Mesenchymal stem cell (in vitro differentiated cells and primary cell): ENCODE measurements around the gene NONO. TPM values are rescaled to one million over a fixed set of nuclear protein-coding genes. Genes with fewer than 3 reads are reported as not detected.

Experiments
- DNase-seq: peaks from one replicate; pipeline ENCODE4 v3.0.0-alpha.2; 2013
- H2AFZ ChIP-seq: one replicate; pipeline ENCODE4 v1.6.1; 2013; ENCODE audit warnings: low read depth, mild to moderate bottlenecking, control low read depth, inconsistent platforms, low read length, moderate library complexity
- H2AK5ac ChIP-seq: 2 replicates; pipeline ENCODE4 v1.6.1; 2013; ENCODE audit warnings: low read length, moderate library complexity, mild to moderate bottlenecking, inconsistent platforms; ENCODE audit not compliant: severe bottlenecking
- H2BK120ac ChIP-seq: one replicate; pipeline ENCODE4 v1.6.1; 2013; ENCODE audit warnings: low read depth, mild to moderate bottlenecking, inconsistent platforms, low read length, moderate library complexity
- H2BK12ac ChIP-seq, 2 experiments: one replicate each; pipeline ENCODE4 v1.6.1; 2013; ENCODE audit warnings: inconsistent platforms in 2 of 2, low read length in 2 of 2, mild to moderate bottlenecking in 2 of 2, moderate library complexity in 2 of 2, control low read depth in 1 of 2
- H2BK15ac ChIP-seq: one replicate; pipeline ENCODE4 v1.6.1; 2013; ENCODE audit warnings: mild to moderate bottlenecking, low read depth, inconsistent platforms; ENCODE audit not compliant: poor library complexity, severe bottlenecking
- H2BK5ac ChIP-seq: 2 replicates; pipeline ENCODE4 v1.6.1; 2013; ENCODE audit warnings: low read depth, mild to moderate bottlenecking, low read length, control low read depth, inconsistent platforms; ENCODE audit not compliant: poor library complexity, severe bottlenecking
- H3K14ac ChIP-seq, 2 experiments: one replicate each; pipeline ENCODE4 v1.6.1; 2013; ENCODE audit warnings: inconsistent platforms in 2 of 2, low read length in 2 of 2, control low read depth in 1 of 2, mild to moderate bottlenecking in 1 of 2, moderate library complexity in 1 of 2
- H3K18ac ChIP-seq, 2 experiments: one replicate each; pipeline ENCODE4 v1.6.1; 2013; ENCODE audit warnings: inconsistent platforms in 2 of 2, low read length in 2 of 2, control low read depth in 1 of 2, low read depth in 1 of 2, mild to moderate bottlenecking in 1 of 2
- H3K23ac ChIP-seq, 2 experiments: one replicate each; pipeline ENCODE4 v1.6.1; 2013; ENCODE audit warnings: inconsistent platforms in 2 of 2, low read length in 2 of 2, mild to moderate bottlenecking in 2 of 2, moderate library complexity in 2 of 2, control low read depth in 1 of 2
- H3K27ac ChIP-seq: 2 replicates; pipeline ENCODE4 v1.5.1; 2013; ENCODE audit warnings: mild to moderate bottlenecking, moderate library complexity, low read length, control low read depth, inconsistent platforms; ENCODE audit not compliant: poor library complexity, severe bottlenecking
- H3K27me3 ChIP-seq, 2 experiments: 2 replicates each; pipeline versions ENCODE4 v1.6.1 to v1.7.0; 2013; ENCODE audit warnings: low read length in 2 of 2, mild to moderate bottlenecking in 2 of 2, moderate library complexity in 2 of 2, control low read depth in 1 of 2, inconsistent platforms in 1 of 2; ENCODE audit not compliant: control insufficient read depth in 1 of 2, insufficient read depth in 1 of 2
- H3K36me3 ChIP-seq, 2 experiments: 2 replicates each; pipeline versions ENCODE4 v1.6.1 to v1.7.0; 2013; ENCODE audit warnings: low read length in 2 of 2, control low read depth in 1 of 2, inconsistent platforms in 1 of 2, low read depth in 1 of 2, mild to moderate bottlenecking in 1 of 2; ENCODE audit not compliant: insufficient read depth in 2 of 2, control insufficient read depth in 1 of 2
- H3K4ac ChIP-seq, 2 experiments: one replicate each; pipeline ENCODE4 v1.6.1; 2013; ENCODE audit warnings: inconsistent platforms in 2 of 2, low read length in 2 of 2, mild to moderate bottlenecking in 2 of 2, moderate library complexity in 2 of 2, control low read depth in 1 of 2, low read depth in 1 of 2
- H3K4me1 ChIP-seq: 2 replicates; pipeline ENCODE4 v1.6.1; 2013; ENCODE audit warnings: low read depth, low read length, control low read depth; ENCODE audit not compliant: control insufficient read depth, insufficient read depth
- H3K4me2 ChIP-seq: 2 replicates; pipeline ENCODE4 v1.6.1; 2013; ENCODE audit warnings: low read length, mild to moderate bottlenecking, inconsistent platforms; ENCODE audit not compliant: poor library complexity, severe bottlenecking
- H3K4me3 ChIP-seq, 2 experiments: 2 replicates each; pipeline versions ENCODE4 v1.5.1 to v1.7.0; 2013; ENCODE audit warnings: low read length in 2 of 2, mild to moderate bottlenecking in 2 of 2, control low read depth in 1 of 2, low read depth in 1 of 2; ENCODE audit not compliant: insufficient read depth in 1 of 2
- H3K79me1 ChIP-seq: replicated peaks from 2 replicates; pipeline ENCODE4 v1.6.1; 2013; ENCODE audit warnings: mild to moderate bottlenecking, control low read depth, low read length, inconsistent platforms; ENCODE audit not compliant: poor library complexity, severe bottlenecking
- H3K9ac ChIP-seq: 2 replicates; pipeline ENCODE4 v1.7.0; 2013; ENCODE audit warnings: mild to moderate bottlenecking, low read length, moderate library complexity
- H3K9me3 ChIP-seq: 2 replicates; pipeline ENCODE4 v1.7.0; 2013; ENCODE audit warnings: mild to moderate bottlenecking, low read length; ENCODE audit not compliant: control insufficient read depth
- H4K8ac ChIP-seq: one replicate; pipeline ENCODE4 v1.6.1; 2013; ENCODE audit warnings: inconsistent platforms, mild to moderate bottlenecking, low read length, moderate library complexity
- H4K91ac ChIP-seq: one replicate; pipeline ENCODE4 v1.6.1; 2013; ENCODE audit warnings: mild to moderate bottlenecking, low read length, inconsistent platforms
- WGBS: methylation state at CpG from one replicate; pipeline ENCODE4 v1.1.7; 2013; ENCODE audit warnings: mixed read lengths; 5-methylcytosine and 5-hydroxymethylcytosine counted together
- polyA plus RNA-seq, 2 experiments: library from polyadenylated mRNA; stranded (reverse); fragments of 200-250 nt; gene quantifications; one replicate each; pipeline ENCODE4 v1.2.3, GENCODE V29; 2013

Gene NONO
- 278 TPM for polyA plus RNA-seq (2013, experiment 1 of 2)
- polyA plus RNA-seq (2013, experiment 2 of 2): 272 TPM

- Histone ChIP-seq H3K4me3 (peak within 1 kb of the TSS; percentile 73 to 87), H2AK5ac (peak within 1 kb of the TSS; percentile 69), H3K14ac (peak within 1 kb of the TSS in 1 of 2 experiments; percentile 60), H2BK5ac (peak within 1 kb of the TSS; percentile 87), H3K27ac (peak within 1 kb of the TSS; percentile 98), H3K9ac (peak within 1 kb of the TSS; percentile 98), H3K79me1 (no peaks in the 10 kb centered on the region), H3K18ac (peak within 1 kb of the TSS; percentile 83 to 93), H3K4ac (peak within 1 kb of the TSS in 1 of 2 experiments; percentile 96), H2AFZ (no peak within 1 kb of the TSS), H3K9me3 (peaks cover 6% of the 10 kb centered on the region), H2BK12ac (no peak within 1 kb of the TSS), H3K23ac (no peak within 1 kb of the TSS), H3K36me3 (peaks cover 2 to 15% of the 10 kb centered on the region in 2 experiments), H2BK120ac (no peak within 1 kb of the TSS), H3K4me1 (no peaks in the 10 kb centered on the region), H3K4me2 (peak within 1 kb of the TSS; percentile 47), H2BK15ac (no peak within 1 kb of the TSS), H3K27me3 (no peaks in the 10 kb centered on the region), H4K8ac (peak within 1 kb of the TSS; percentile 75), H4K91ac (peak within 1 kb of the TSS; percentile 89)
- under 1% methylated on average over 42 of the region's 57 CpGs for WGBS
- DNase-seq: peak; percentile 99
Measured at GRCh38 chrX:71283403-71284143, at the start of gene NONO. Gene NONO (plus strand): TSS chrX:71283635. CDS start chrX:71290638, 7,003 bp downstream.

GRCh38 chrX:71235482-71235881 is 48.0 kb upstream of the NONO start:
- peaks cover 0 to 39% of the 10 kb centered on the region in 2 experiments for H3K27me3 ChIP-seq
- H3K9ac ChIP-seq: no peak overlapping the region
- H3K36me3 ChIP-seq: peaks cover 8 to 9% of the 10 kb centered on the region in 2 experiments
- WGBS: 97% methylated on average over 3 of the region's 3 CpGs
- no peak overlapping the region for H2BK120ac ChIP-seq
- no peak overlapping the region for H4K91ac ChIP-seq
- H3K79me1 ChIP-seq: no peaks in the 10 kb centered on the region
- no peak overlapping the region for H2BK15ac ChIP-seq
- no peak overlapping the region for H3K23ac ChIP-seq
- no peak overlapping the region for H2BK5ac ChIP-seq
- no peak for DNase-seq
- H3K18ac ChIP-seq: no peak overlapping the region
- H2AFZ ChIP-seq: no peak overlapping the region
- H2AK5ac ChIP-seq: no peak overlapping the region
- H3K14ac ChIP-seq: no peak overlapping the region
- no peaks in the 10 kb centered on the region for H3K9me3 ChIP-seq
- no peak overlapping the region for H4K8ac ChIP-seq
- no peak overlapping the region for H3K4ac ChIP-seq
- H3K27ac ChIP-seq: no peak overlapping the region
- no peaks in the 10 kb centered on the region for H3K4me1 ChIP-seq
- H3K4me2 ChIP-seq: no peak overlapping the region
- no peak overlapping the region for H3K4me3 ChIP-seq
- no peak overlapping the region for H2BK12ac ChIP-seq

- peaks cover 4% of the 10 kb centered on the region for H3K9me3 ChIP-seq
- no peak overlapping the region for H3K4me3 ChIP-seq
- H4K8ac ChIP-seq: no peak overlapping the region
- H4K91ac ChIP-seq: no peak overlapping the region
- no peak overlapping the region for H2BK15ac ChIP-seq
- no peak overlapping the region for H3K23ac ChIP-seq
- H2BK12ac ChIP-seq: no peak overlapping the region
- no CpG with 5 or more reads among the region's 1 CpG for WGBS
- no peak overlapping the region for H2AK5ac ChIP-seq
- H3K9ac ChIP-seq: no peak overlapping the region
- no peak overlapping the region for H3K4me2 ChIP-seq
- peaks cover 0 to 34% of the 10 kb centered on the region in 2 experiments for H3K27me3 ChIP-seq
- DNase-seq: no peak
- H3K18ac ChIP-seq: no peak overlapping the region
- peaks cover 22% of the 10 kb centered on the region in 2 experiments for H3K36me3 ChIP-seq
- H3K27ac ChIP-seq: no peak overlapping the region
- no peak overlapping the region for H2BK5ac ChIP-seq
- no peak overlapping the region for H3K14ac ChIP-seq
- H3K79me1 ChIP-seq: peaks cover 2% of the 10 kb centered on the region
- H2BK120ac ChIP-seq: no peak overlapping the region
- H3K4ac ChIP-seq: no peak overlapping the region
- no peak overlapping the region for H2AFZ ChIP-seq
- no peaks in the 10 kb centered on the region for H3K4me1 ChIP-seq
Measured at GRCh38 chrX:71236836-71237235, 46.6 kb upstream of the NONO start.

GRCh38 chrX:71239781-71240180 is 43.7 kb upstream of the NONO start:
- H2BK12ac ChIP-seq: no peak overlapping the region
- no peak overlapping the region for H2BK120ac ChIP-seq
- peaks cover 4% of the 10 kb centered on the region for H3K9me3 ChIP-seq
- no peaks in the 10 kb centered on the region for H3K4me1 ChIP-seq
- 100% methylated on average over 1 of the region's 3 CpGs for WGBS
- no peak overlapping the region for H4K91ac ChIP-seq
- no peak overlapping the region for H3K4me3 ChIP-seq
- peaks cover 0 to 23% of the 10 kb centered on the region in 2 experiments for H3K27me3 ChIP-seq
- no peak overlapping the region for H2BK15ac ChIP-seq
- H3K4ac ChIP-seq: no peak overlapping the region
- no peak overlapping the region for H3K23ac ChIP-seq
- no peak overlapping the region for H3K4me2 ChIP-seq
- no peak overlapping the region for H3K9ac ChIP-seq
- no peak overlapping the region for H4K8ac ChIP-seq
- H3K36me3 ChIP-seq: peaks cover 48 to 51% of the 10 kb centered on the region in 2 experiments
- no peak overlapping the region for H3K27ac ChIP-seq
- DNase-seq: no peak
- no peak overlapping the region for H3K14ac ChIP-seq
- peaks cover 4% of the 10 kb centered on the region for H3K79me1 ChIP-seq
- H2AK5ac ChIP-seq: no peak overlapping the region
- no peak overlapping the region for H2AFZ ChIP-seq
- H2BK5ac ChIP-seq: no peak overlapping the region
- no peak overlapping the region for H3K18ac ChIP-seq
